MM.1S (cell line): Measurements from ENCODE around the gene HVCN1.

Source experiments
- CTCF ChIP-seq: fragments of 300-600 bp; sonication (generic); IDR thresholded peaks from 2 replicates; pipeline ENCODE4 v1.5.1; 2016; ENCODE audit warnings: antibody characterized with exemption, low read length, mixed read lengths
- EZH2phosphoT487 ChIP-seq: fragments of 300-600 bp; sonication (generic); IDR thresholded peaks from 2 replicates; pipeline ENCODE4 v1.6.1; 2018; ENCODE audit warnings: antibody characterized with exemption, low read length

DNA sequence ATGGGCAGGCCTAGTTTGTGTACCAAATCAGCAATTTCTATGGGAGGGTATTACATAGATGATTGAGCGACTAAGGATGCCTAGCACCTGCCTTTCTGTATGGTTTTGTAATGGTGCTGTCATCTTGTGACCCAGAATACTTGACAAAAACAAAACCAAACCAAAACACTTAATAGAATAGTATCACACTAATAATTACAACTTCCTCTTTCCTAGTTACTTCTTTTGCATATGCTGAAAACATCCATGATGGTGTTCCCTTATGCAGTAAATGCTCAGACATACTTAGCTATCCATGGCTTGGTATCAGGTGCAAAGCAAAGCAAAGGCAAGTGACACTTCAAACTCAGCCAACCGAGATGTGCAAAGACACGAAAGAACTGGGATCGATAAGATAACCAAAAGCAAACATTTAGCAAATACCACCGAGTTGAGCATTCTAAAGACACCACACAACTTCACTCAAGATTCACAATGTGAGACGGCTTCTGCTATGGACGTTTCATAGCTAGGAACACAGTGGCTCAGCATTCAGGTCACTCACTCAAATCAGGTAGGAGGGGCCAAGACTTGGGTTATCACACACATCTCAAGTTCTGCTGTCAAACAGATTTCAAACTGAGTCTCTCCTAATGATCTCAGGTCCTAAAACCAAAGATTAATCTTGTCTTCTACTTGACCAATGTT lies 29.4 kb upstream of the HVCN1 start:
- TF ChIP-seq CTCF: no peak
- TF ChIP-seq EZH2phosphoT487: no peak
